ENCODE results near the gene SEMA6B. TPM values are rescaled to one million over a fixed set of nuclear protein-coding genes. Genes with fewer than 3 reads are reported as not detected.

The SEMA6B gene
- total RNA-seq, 2 donors from 2014 or later: 3.9 to 10.8 TPM

- Histone ChIP-seq H3K27ac (no peak within 1 kb of the TSS), H3K9me3 (peaks cover 5 to 8% of the 10 kb centered on the region in 2 donors), H3K4me1 (peaks cover 0 to 26% of the 10 kb centered on the region in 2 donors), H3K27me3 (no peaks in the 10 kb centered on the region), H3K4me3 (no peak within 1 kb of the TSS), H3K36me3 (no peaks in the 10 kb centered on the region)
- no peak for DNase-seq (ENCODE audit: low spot score)
- no peak for TF ChIP-seq CTCF (IDR thresholded peaks at IDR 0.05)
These were observed 19.5 kb downstream of the SEMA6B start, which contains the start of gene LRG1 for GRCh38 chr19:4539693-4540581. Gene LRG1 (minus strand): TSS chr19:4540036. CDS start chr19:4540013, 23 bp downstream.

- Histone ChIP-seq H3K4me3 (no peak overlapping the region), H3K9me3 (peaks cover 5 to 8% of the 10 kb centered on the region in 2 donors), H3K4me1 (peaks cover 0 to 33% of the 10 kb centered on the region in 2 donors), H3K27me3 (no peaks in the 10 kb centered on the region), H3K27ac (no peak overlapping the region), H3K36me3 (no peaks in the 10 kb centered on the region)
- no peak for DNase-seq (ENCODE audit: low spot score)
- TF ChIP-seq CTCF (IDR thresholded peaks at IDR 0.05): no peak
These were observed 20.3 kb downstream of the SEMA6B start for GRCh38 chr19:4539169-4539692.

- Histone ChIP-seq H3K27ac (no peak overlapping the region), H3K27me3 (no peaks in the 10 kb centered on the region), H3K4me3 (no peak overlapping the region), H3K4me1 (peaks cover 0 to 39% of the 10 kb centered on the region in 2 donors), H3K9me3 (peaks cover 5 to 8% of the 10 kb centered on the region in 2 donors), H3K36me3 (no peaks in the 10 kb centered on the region)
- no peak for TF ChIP-seq CTCF (IDR thresholded peaks at IDR 0.05)
- DNase-seq (ENCODE audit: low spot score): no peak
These were observed 20.9 kb downstream of the SEMA6B start for GRCh38 chr19:4538601-4538954.

GRCh38 chr19:4537953-4538600 is 21.4 kb downstream of the SEMA6B start:
- DNase-seq (ENCODE audit: low spot score): no peak
- Histone ChIP-seq H3K4me3 (no peak overlapping the region), H3K27me3 (no peaks in the 10 kb centered on the region), H3K9me3 (peaks cover 5 to 8% of the 10 kb centered on the region in 2 donors), H3K36me3 (no peaks in the 10 kb centered on the region), H3K27ac (no peak overlapping the region), H3K4me1 (peaks cover 0 to 39% of the 10 kb centered on the region in 2 donors)
- no peak for TF ChIP-seq CTCF (IDR thresholded peaks at IDR 0.05)

- peaks cover 0 to 39% of the 10 kb centered on the region in 2 donors for H3K4me1 ChIP-seq
- no peak for TF ChIP-seq CTCF (IDR thresholded peaks at IDR 0.05)
These were observed 22.7 kb downstream of the SEMA6B start for GRCh38 chr19:4536798-4537197.

More at GRCh38 chr19:4536798-4537197, 22.7 kb downstream of the SEMA6B start:
- Histone ChIP-seq H3K4me3 (no peak overlapping the region), H3K27ac (peak overlapping the region in 1 of 2 donors; percentile 35), H3K27me3 (no peaks in the 10 kb centered on the region), H3K9me3 (peaks cover 5 to 8% of the 10 kb centered on the region in 2 donors), H3K36me3 (no peaks in the 10 kb centered on the region)
- no peak for DNase-seq (ENCODE audit: low spot score)

Data from right atrium auricular region (tissue), 2 donors.